Epidermal melanocyte (primary cell): ENCODE measurements around the gene HSF2BP.
"Not testable (repeated sequence)": the region's sequence is repeated elsewhere in the genome, so short reads cannot be mapped to it uniquely, and the experiment has no call there.

Experiments used
- DNase-seq: peaks from one replicate; pipeline ENCODE4 v3.0.0; 2011; ENCODE audit warnings: low spot score; ENCODE audit not compliant: insufficient read length

HSF2BP gene

GRCh38 chr21:43522495-43523131 is 136.7 kb downstream of the HSF2BP start:
- not testable (repeated sequence) for DNase-seq

- DNase-seq: not testable (repeated sequence)
Observed at GRCh38 chr21:43517701-43518100, 141.6 kb downstream of the HSF2BP start.

GRCh38 chr21:43516860-43517627 is 142.2 kb downstream of the HSF2BP start:
- not testable (repeated sequence) for DNase-seq

- DNase-seq: not testable (repeated sequence)
Observed at GRCh38 chr21:43516295-43516847, 142.9 kb downstream of the HSF2BP start.

- not testable (repeated sequence) for DNase-seq
Observed at GRCh38 chr21:43514834-43515233, 144.5 kb downstream of the HSF2BP start.

GRCh38 chr21:43513023-43513422 is 146.3 kb downstream of the HSF2BP start:
- not testable (repeated sequence) for DNase-seq

- DNase-seq: not testable (repeated sequence)
Observed at GRCh38 chr21:43511209-43511608, 148.1 kb downstream of the HSF2BP start.

GRCh38 chr21:43510669-43511068 is 148.6 kb downstream of the HSF2BP start:
- not testable (repeated sequence) for DNase-seq

- DNase-seq: not testable (repeated sequence)
Observed at GRCh38 chr21:43503892-43504291, 155.4 kb downstream of the HSF2BP start.

- not testable (repeated sequence) for DNase-seq
Observed at GRCh38 chr21:43503075-43503750, 156.1 kb downstream of the HSF2BP start.

- DNase-seq: not testable (repeated sequence)
Observed at GRCh38 chr21:43502407-43503071, 156.7 kb downstream of the HSF2BP start.

- not testable (repeated sequence) for DNase-seq
Observed at GRCh38 chr21:43498924-43499323, 160.4 kb downstream of the HSF2BP start.

- not testable (repeated sequence) for DNase-seq
Observed at GRCh38 chr21:43498065-43498464, 161.2 kb downstream of the HSF2BP start.

- DNase-seq: not testable (repeated sequence)
Observed at GRCh38 chr21:43494279-43495012, 164.8 kb downstream of the HSF2BP start.

GRCh38 chr21:43493471-43493870 is 165.8 kb downstream of the HSF2BP start:
- not testable (repeated sequence) for DNase-seq

GRCh38 chr21:43488235-43488634 is 171.1 kb downstream of the HSF2BP start:
- DNase-seq: not testable (repeated sequence)

- not testable (repeated sequence) for DNase-seq
Observed at GRCh38 chr21:43486051-43486450, 173.2 kb downstream of the HSF2BP start.

GRCh38 chr21:43485016-43485415 is 174.3 kb downstream of the HSF2BP start:
- DNase-seq: not testable (repeated sequence)

- DNase-seq: not testable (repeated sequence)
Observed at GRCh38 chr21:43479197-43479596, 180.1 kb downstream of the HSF2BP start.
